HG02884 (cell line): ENCODE data around the gene EHBP1.
"Not testable (repeated sequence)": the region's sequence is repeated elsewhere in the genome, so short reads cannot be mapped to it uniquely, and the experiment has no call there.

Source experiments
- ATAC-seq: cut with Tn5 transposase; IDR thresholded peaks from one replicate; pipeline ENCODE4 v1.9.1; 2021; ENCODE audit warnings: mild to moderate bottlenecking, moderate library complexity; ENCODE audit not compliant: unreplicated experiment

The EHBP1 gene

GRCh38 chr2:62732262-62732777 lies 26.8 kb downstream of the EHBP1 start:
- no peak for ATAC-seq

GRCh38 chr2:62733546-62733945 lies 28.0 kb downstream of the EHBP1 start:
- ATAC-seq, result no peak

DNA sequence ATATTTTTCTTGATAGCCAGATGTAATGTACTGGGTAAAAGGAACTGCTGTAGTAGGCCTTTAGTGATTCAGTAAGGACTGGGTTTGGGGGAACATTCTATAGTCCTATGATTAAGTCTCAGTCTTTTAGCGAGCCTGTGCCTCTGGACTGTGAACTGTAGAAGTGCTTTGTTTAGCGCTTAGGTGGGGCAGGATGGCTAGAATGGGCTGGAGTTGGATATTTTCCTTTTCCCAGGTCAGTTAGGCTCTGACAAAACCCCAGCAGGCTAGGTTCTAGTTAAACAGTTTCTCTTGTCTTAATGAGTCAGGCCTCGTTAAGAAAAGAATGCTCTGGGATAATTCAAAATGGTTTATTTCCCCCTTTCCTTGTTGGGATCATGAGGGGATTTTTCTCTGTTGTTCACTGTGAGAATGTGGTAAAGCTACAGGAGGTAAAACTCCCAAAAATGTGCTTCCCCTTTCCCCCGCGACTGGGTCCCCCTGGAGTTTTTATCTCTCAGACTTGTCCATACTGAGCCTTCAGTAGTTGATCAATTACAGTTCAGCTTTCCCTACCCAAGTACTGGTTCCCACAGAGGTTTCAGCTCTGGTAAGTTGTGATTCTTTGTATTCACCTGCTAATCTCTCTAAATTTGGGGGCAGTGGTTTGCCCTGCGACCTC lies 31.5 kb downstream of the EHBP1 start:
- ATAC-seq, result no peak

- no peak for ATAC-seq
These were observed 33.7 kb downstream of the EHBP1 start for GRCh38 chr2:62738981-62739936.

DNA sequence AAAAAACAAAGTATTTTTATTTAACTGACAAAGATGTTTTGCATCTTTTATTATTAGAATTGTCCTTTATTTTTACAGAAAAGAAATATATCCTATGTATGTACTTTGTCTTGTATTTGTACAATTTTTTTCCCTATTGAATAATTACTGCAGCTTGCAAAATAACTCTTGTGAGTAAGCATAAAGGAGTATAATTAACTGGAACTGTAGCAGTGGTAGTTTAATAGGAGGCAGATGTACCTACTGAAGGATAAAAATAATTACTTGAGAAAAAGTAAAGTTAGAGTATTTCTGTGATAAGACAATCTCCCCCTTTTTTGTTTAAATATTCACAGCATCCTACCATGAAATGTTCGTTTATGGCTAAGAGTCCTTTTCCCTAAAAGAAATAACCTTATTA lies 34.7 kb downstream of the EHBP1 start:
- ATAC-seq, result no peak

DNA sequence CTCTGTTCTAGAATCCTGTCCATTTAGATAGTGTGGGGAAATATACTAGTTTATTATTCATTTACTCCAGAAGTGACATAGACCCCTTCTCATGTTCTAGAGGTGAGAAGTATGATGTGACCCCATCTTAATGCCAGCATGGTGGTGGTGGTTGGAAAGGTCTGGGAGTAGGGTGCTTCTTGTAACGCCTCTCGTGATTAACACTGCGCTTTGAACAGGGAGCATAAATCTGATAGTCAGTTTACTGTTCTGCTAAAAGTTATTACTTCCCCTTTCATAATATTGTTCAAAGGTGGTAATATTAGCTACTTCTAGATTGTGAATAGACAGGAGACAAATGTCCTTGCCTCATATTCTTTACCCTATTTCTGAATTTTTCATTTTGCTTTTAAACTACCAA lies 35.6 kb downstream of the EHBP1 start:
- ATAC-seq, result no peak

- no peak for ATAC-seq
These were observed 36.6 kb downstream of the EHBP1 start for GRCh38 chr2:62741954-62742722.

- no peak for ATAC-seq
These were observed 38.0 kb downstream of the EHBP1 start for GRCh38 chr2:62743506-62743905.

DNA sequence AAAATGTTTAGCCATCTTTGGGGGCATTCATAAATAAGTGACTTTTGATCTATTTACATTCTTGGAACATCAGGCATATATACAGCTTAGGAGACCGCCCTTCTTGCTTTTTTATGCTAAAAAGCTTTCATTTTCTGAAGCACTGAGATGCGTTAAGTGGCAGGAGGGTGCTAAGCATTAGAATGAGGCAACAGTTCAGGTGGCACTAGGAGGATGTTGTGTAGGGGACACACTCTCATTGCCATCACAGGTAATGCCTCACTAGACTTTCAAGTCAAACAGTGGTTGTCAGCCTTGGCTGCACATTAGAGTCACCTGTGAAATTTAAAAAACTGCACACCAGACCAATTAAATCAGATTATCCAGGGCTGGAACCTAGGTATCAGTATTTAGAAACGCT lies 39.1 kb downstream of the EHBP1 start:
- ATAC-seq, result no peak

- no peak for ATAC-seq
These were observed 40.5 kb downstream of the EHBP1 start for GRCh38 chr2:62745891-62746481.

- no peak for ATAC-seq
These were observed 41.7 kb downstream of the EHBP1 start for GRCh38 chr2:62747169-62747568.

DNA sequence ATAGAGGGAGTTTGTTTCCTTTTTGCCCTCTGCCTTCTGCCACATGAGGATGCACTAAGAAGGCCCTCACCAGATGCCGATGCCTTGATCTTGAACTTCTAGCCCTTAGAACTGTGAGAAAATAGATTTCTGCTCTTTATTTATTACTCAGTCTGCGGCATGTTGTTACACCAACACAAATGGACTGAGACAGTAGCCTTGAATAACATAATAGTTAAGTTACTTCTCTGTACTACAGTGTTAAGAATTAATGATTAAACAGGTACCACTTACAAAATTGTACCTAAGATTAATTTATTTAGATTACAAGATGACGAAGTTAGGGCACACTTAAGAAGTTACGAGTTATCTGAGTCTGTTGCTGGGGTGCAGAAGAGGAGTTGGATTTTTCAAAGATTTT lies 42.4 kb downstream of the EHBP1 start:
- no peak for ATAC-seq

GRCh38 chr2:62749111-62749510 lies 43.6 kb downstream of the EHBP1 start:
- ATAC-seq, result not testable (repeated sequence)

DNA sequence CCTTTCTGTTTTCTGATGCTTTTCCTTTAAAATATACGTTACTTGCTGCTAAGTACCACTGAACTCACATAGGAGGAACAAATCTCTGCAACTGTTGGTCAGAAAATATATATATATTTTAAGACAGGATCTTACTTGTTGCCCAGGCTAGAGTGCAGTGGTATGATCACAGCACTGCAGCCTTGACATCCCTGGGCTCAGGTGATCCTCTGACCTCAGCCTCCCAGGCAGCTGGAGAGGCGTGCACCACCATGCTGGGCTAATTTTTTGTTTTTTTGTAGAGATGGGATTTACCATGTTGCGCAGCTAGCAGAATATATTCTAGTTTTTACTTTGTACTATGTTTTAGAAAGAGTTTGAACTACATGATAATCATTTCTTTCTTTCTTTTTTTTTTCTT lies 51.5 kb downstream of the EHBP1 start:
- no peak for ATAC-seq

DNA sequence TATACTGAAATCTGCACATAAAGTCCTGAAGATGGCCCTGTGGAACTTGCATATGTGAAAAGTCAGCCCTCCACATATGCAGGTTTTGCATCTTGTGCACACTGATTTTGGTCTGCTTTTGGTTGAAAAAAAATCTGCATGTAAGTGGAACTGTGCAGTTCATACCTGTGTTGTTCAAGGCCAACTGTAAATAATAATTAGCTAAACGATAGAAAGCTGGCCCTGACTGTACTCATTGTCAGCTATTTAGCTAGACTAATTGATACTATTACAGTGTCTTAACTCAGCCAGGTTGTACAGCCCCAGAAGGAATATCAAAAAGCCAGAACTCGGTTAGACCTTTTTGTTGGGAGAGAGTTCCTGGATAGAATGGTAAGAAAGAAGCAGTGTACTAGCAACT lies 54.5 kb downstream of the EHBP1 start:
- no peak for ATAC-seq

DNA sequence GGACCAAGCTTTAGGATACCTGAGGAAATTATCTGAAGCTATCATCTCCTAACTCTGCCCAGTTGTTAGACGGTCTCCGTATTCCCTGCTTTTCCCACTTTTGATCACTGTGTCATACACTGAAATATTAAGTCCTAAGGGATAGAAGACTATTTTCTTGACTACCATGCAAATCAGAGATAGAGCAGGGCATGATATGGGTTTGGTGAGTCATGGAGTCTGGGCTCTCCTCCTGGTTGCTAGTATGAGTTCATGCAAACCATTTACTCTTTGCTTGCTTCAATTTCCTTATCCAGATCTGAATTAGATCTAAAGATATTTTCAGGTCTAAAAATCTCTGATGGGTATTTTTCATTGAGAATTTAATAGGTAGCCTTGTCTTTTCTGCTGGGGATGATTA lies 55.0 kb downstream of the EHBP1 start:
- ATAC-seq, result no peak

DNA sequence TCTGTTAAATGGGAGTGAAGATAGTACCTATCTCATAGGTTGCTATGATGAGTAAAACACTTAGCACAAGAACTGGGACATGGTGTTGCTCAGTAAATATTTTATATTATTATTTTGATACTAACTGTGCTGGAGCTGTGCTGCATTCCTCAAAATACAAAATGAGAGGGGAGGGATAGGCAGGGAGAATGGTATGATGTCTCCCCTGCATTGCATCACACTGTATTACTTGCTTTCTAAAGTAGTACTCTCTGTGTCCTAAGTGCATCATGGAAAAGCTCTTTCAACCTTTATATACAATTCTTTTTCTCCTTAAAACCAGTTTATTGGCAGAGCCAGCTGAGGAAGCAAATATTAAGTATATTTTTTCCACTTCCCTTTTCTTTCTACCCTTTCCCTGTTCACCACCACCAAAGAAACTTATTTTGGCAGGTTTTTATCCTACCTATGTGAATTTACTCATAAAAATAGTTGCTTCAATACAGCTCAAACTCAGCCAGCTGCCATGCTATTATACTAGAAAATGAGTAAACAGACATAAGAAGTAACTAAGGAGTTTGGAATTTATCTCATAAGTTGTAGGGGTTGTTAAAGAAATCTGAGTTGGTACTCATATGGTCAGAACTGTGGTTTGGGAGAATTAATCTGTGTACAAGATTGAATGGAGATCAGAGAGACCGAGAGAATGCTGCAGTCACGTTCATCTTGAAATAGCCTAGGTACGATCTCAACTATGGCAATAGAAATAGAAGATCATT lies 60.3 kb downstream of the EHBP1 start:
- ATAC-seq, result no peak

- no peak for ATAC-seq
These were observed 63.1 kb downstream of the EHBP1 start for GRCh38 chr2:62768615-62769014.

DNA sequence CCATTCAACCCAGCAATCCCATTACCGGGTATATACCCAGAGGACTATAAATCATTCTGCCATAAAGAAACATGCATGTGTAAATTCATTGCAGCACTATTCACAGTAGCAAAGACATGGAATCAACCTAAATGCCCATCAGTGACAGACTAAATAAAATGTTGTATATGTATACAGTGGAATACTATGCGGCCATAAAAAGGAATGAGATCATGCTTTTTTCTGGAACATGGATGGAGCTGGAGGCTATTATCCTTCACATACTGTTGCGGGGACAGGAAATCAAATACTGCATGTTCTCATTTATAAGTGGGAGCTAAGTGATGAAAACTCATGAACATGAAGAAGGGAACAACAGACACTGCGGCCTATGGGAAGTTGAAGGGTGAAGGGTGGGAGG lies 65.1 kb downstream of the EHBP1 start:
- no peak for ATAC-seq
